ENCODE measurements around the gene AMER1.

DNA sequence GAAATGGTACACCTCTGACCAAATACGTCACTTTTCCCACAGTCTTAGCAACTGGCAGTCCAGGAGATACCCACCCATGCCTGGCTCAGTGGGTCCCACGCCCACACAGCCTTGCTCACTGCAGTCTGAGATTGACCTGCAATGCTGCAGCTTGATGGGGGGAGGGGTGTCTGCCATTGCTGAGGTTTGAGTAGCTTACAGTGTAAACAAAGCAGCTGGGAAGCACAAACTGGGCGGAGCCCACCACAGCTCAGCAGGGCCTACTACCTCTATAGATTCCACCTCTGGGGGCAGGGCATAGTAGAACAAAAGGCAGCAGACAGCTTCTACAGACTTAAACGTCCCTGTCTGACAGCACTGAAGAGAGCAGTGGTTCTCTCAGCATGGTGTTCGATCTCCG lies 52.7 kb downstream of the AMER1 start:
- TF ChIP-seq CTCF (IDR thresholded peaks at IDR 0.05; ENCODE audit: insufficient read depth, low read length, poor library complexity, severe bottlenecking): no peak
- no peak for TF ChIP-seq EZH2phosphoT487 (conservative IDR thresholded peaks at IDR 0.05; ENCODE audit: low read length)
